ENCODE measurements around the gene LRRC27.

- no peak for TF ChIP-seq EZH2phosphoT487 (IDR thresholded peaks at IDR 0.05; ENCODE audit: borderline replicate concordance, low read length)
- TF ChIP-seq CTCF (conservative IDR thresholded peaks at IDR 0.05; ENCODE audit: low read depth, low read length): no peak
- TF ChIP-seq EZH2 (IDR thresholded peaks at IDR 0.05; ENCODE audit: low read length, unreplicated experiment): no peak
These were observed 63.1 kb downstream of the LRRC27 start for GRCh38 chr10:132394936-132395703.
